Progenitor cell of endocrine pancreas (in vitro differentiated cells): ENCODE results near the gene MYB. TPM values are rescaled to one million over a fixed set of nuclear protein-coding genes. Genes with fewer than 3 reads are reported as not detected.

Experiments used
- DNase-seq: peaks from one replicate; pipeline ENCODE4 v3.0.0; 2021; ENCODE audit warnings: low spot score; ENCODE audit not compliant: unreplicated experiment
- H3K27ac Mint-ChIP-seq: 2 replicates; pipeline ENCODE4 v1.8.0; 2021; ENCODE audit warnings: mild to moderate bottlenecking, moderate library complexity, mixed read lengths
- H3K27me3 Mint-ChIP-seq: 2 replicates; pipeline ENCODE4 v1.8.0; 2021; ENCODE audit warnings: mixed read lengths
- H3K36me3 Mint-ChIP-seq: 2 replicates; pipeline ENCODE4 v1.8.0; 2022; ENCODE audit warnings: mixed read lengths; ENCODE audit not compliant: insufficient read depth
- H3K4me1 Mint-ChIP-seq: 2 replicates; pipeline ENCODE4 v1.8.0; 2021; ENCODE audit warnings: low read depth, mixed read lengths
- H3K4me3 Mint-ChIP-seq: 2 replicates; pipeline ENCODE4 v1.8.0; 2021; ENCODE audit warnings: low read depth, mild to moderate bottlenecking, moderate library complexity, mixed read lengths
- H3K9me3 Mint-ChIP-seq: 2 replicates; pipeline ENCODE4 v1.8.0; 2021; ENCODE audit warnings: low read depth, mixed read lengths
- CTCF ChIP-seq: fragments of 200-600 bp; sonication (generic); IDR thresholded peaks from one replicate; pipeline ENCODE4 v1.5.0; 2021; ENCODE audit warnings: antibody characterized with exemption, mild to moderate bottlenecking; ENCODE audit not compliant: unreplicated experiment
- total RNA-seq: library from RNA; stranded (reverse); gene quantifications from 2 replicates; pipeline ENCODE4 v1.2.1, GENCODE V29; 2021

The MYB gene
- total RNA-seq, 1 donor from 2014 or later, result 5.6 TPM

GRCh38 chr6:135215160-135215559 is 34.1 kb downstream of the MYB start:
- H3K4me1 Mint-ChIP-seq, result peaks cover 1% of the 10 kb centered on the region
- no peaks in the 10 kb centered on the region for H3K27me3 Mint-ChIP-seq
- no peak for DNase-seq
- no peak for TF ChIP-seq CTCF
- no peak overlapping the region for H3K27ac Mint-ChIP-seq
- no peaks in the 10 kb centered on the region for H3K9me3 Mint-ChIP-seq
- H3K4me3 Mint-ChIP-seq, result no peak overlapping the region
- H3K36me3 Mint-ChIP-seq, result peaks cover 3% of the 10 kb centered on the region

GRCh38 chr6:135215563-135215962 is 34.5 kb downstream of the MYB start:
- no peaks in the 10 kb centered on the region for H3K9me3 Mint-ChIP-seq
- no peaks in the 10 kb centered on the region for H3K27me3 Mint-ChIP-seq
- no peak for TF ChIP-seq CTCF
- H3K36me3 Mint-ChIP-seq, result peaks cover 3% of the 10 kb centered on the region
- no peak for DNase-seq
- H3K27ac Mint-ChIP-seq, result no peak overlapping the region
- peaks cover 1% of the 10 kb centered on the region for H3K4me1 Mint-ChIP-seq
- H3K4me3 Mint-ChIP-seq, result no peak overlapping the region

- no peak for TF ChIP-seq CTCF
- no peak for DNase-seq
- no peaks in the 10 kb centered on the region for H3K27me3 Mint-ChIP-seq
- H3K4me3 Mint-ChIP-seq, result no peak overlapping the region
- H3K4me1 Mint-ChIP-seq, result peaks cover 1% of the 10 kb centered on the region
- peaks cover 3% of the 10 kb centered on the region for H3K36me3 Mint-ChIP-seq
- no peak overlapping the region for H3K27ac Mint-ChIP-seq
- H3K9me3 Mint-ChIP-seq, result no peaks in the 10 kb centered on the region
Observed at GRCh38 chr6:135217663-135218062, 36.6 kb downstream of the MYB start.

- Mint-ChIP-seq H3K4me1 (peaks cover 1% of the 10 kb centered on the region), H3K27ac (no peak overlapping the region), H3K36me3 (peaks cover 3% of the 10 kb centered on the region), H3K9me3 (no peaks in the 10 kb centered on the region), H3K4me3 (no peak overlapping the region), H3K27me3 (no peaks in the 10 kb centered on the region)
- TF ChIP-seq CTCF, result no peak
- DNase-seq, result no peak
Observed at GRCh38 chr6:135219346-135219745, 38.2 kb downstream of the MYB start.

- Mint-ChIP-seq H3K9me3 (no peaks in the 10 kb centered on the region), H3K4me1 (no peaks in the 10 kb centered on the region), H3K36me3 (peaks cover 3% of the 10 kb centered on the region), H3K27ac (no peak overlapping the region), H3K4me3 (no peak overlapping the region), H3K27me3 (no peaks in the 10 kb centered on the region)
- TF ChIP-seq CTCF, result no peak
- no peak for DNase-seq
Observed at GRCh38 chr6:135221042-135221441, 39.9 kb downstream of the MYB start.
